Medulla oblongata (tissue), 1 donor: Measurements from ENCODE around the gene OXA1L.
A peak's percentile ranks its signal among the peaks of the same experiment; 100 is the strongest.
"Not testable (repeated sequence)": the region's sequence is repeated elsewhere in the genome, so short reads cannot be mapped to it uniquely, and the experiment has no call there.

ENCODE experiments used
- DNase-seq: peaks from one replicate; pipeline ENCODE4 v3.0.0-alpha.2; 2015; ENCODE audit errors: extremely low spot score

The OXA1L gene

DNA sequence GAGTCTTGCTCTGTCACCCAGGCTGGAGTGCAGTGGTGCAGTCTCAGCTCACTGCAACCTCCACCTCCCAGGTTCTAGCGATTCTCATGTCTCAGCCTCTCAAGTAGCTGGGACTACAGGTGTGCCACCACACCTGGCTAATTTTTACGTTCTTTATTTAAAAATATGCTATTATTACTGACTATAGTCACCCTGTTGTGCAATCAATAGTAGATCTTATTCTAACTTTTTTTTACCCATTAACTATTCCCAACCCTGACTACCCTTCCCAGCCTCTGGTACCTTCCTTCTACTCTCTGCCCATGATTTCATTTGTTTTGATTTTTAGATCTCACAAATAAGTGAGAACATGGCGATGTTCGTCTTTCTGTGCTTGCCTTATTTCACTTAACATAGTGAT is 2.5 kb downstream of the OXA1L start:
- DNase-seq = no peak

DNA sequence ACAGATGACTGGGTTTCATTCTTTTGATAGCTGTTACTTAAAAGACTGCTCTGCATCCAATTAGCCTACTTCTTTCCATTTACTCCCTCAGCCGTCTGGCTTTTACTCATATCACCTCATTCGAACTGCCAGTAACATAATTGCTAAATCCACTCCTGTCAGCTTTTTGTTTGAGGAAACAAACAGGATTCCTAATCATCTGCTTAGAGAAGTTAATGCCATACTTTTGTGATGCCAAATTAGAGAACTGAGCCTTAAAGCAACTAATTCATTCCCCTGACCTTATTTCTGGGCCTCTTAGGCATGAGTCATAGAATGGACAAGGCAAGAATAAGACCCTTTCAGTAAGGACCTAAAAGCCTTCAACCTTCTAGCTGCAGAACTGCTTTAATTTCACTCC is 2.9 kb downstream of the OXA1L start:
- DNase-seq = no peak

DNA sequence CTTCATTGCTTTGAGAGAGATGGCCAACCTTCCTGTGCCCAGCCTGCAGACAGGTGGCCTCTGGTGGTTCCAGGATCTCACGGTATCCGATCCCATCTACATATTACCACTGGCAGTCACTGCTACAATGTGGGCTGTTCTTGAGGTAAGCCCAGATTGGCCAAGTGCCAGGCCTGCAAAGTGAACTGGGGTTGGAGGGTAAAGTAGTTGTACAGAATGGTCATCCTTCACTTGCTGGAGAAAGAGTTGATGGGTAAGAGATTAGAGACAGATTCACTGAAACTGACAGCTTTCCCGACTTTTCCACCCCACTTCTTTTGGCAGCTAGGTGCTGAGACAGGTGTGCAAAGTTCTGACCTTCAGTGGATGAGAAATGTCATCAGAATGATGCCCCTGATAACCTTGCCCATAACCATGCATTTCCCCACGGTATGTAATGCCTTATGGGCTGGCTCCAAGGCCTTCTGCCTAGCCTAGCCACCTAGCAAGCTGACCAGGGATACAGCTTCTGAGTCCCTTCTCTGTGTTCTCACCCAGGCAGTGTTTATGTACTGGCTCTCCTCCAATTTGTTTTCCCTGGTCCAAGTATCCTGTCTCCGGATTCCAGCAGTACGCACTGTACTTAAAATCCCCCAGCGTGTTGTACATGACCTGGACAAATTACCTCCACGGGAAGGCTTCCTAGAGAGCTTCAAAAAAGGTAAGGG is 4.1 kb downstream of the OXA1L start:
- no peak for DNase-seq

DNA sequence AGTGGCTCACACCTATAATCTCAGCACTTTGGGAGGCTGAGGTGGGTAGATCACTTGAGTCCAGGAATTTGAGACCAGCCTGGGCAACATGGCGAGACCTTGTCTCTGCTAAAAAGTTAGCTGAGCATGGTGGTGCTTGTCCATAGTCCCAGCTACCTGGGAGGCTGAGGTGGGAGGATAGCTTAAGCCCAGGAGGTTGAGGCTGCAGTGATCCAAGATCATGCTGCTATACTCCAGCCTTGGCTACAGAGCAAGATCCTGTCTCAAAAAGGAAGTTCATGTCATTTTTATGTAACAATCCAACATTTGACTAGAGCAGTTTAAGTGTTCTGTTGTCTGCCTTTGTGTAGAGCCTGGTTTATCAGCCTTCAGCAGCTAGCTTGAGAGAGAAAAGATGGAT is 6.2 kb downstream of the OXA1L start:
- DNase-seq = no peak

DNA sequence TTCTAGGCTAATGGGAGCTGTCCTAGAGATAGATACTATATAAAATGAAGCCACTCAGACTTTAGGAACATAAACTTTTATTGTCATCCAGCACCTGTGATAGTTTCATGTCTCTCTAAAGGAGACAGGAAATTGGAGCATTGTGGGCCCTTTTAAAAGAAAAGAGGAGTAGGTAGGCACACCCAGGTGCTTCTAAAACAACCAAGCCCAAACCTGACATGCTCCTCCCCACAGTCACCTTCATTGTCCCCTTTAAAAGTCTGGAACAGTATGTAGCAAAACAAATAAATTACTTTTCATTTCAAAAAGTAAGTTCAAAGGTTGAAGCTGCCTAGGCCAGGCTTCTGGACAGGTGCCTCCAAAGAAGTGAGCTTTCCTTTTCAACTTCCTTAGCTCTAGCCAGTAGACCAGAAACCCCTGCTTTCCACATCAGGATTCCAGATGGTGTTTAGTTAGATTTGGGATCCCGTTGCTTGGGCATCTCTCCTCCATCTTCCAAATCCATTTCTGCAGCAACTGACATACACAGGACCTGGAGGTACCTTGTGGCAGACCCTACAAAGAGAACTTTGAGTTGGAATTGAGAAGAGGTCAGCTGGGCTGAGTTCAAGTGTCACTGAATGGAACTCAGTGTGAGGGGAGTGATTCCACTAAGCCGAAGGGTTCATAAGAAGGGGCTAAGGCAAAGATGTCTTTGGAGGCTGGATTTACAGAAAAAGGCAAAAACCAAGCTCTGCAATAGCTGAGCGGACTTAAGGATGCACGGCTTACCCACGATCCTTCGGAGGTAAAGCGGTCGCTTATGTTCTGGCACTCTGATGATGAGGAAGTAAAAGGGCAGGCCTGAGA is 6.9 kb downstream of the OXA1L start:
- no peak for DNase-seq

DNA sequence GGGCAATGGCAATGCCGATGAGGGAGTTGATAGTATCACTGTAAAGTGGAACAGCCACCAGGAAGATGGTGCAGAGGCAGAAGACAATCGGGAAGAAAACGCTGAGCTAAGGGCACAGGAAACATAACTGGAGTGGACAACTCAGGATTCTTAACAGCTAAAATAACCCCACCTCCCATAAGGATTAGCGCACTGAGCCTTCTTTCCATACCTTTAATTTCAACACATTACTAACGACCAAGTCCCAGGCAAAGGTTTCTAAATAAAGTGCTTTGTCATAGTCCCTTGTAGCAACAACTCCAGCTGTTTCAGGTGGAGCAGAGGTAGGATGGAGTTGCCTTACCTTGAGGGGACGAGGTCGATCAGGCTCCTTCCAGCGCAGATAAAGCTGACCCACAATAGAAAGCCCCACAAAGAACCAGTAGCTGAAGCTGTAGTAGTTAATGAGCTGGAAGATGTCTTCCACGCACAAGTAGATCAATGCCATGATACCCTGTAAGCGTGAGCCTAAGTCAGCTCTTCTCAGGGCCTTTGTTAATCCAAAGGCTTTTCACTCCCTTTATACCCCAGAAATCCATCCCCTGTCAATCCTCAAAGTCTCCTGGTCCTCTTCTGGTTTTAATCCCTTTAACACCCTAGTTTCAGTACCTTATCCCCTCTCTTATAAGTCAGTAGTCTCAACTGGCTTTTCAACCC is 7.7 kb downstream of the OXA1L start:
- DNase-seq = no peak

DNA sequence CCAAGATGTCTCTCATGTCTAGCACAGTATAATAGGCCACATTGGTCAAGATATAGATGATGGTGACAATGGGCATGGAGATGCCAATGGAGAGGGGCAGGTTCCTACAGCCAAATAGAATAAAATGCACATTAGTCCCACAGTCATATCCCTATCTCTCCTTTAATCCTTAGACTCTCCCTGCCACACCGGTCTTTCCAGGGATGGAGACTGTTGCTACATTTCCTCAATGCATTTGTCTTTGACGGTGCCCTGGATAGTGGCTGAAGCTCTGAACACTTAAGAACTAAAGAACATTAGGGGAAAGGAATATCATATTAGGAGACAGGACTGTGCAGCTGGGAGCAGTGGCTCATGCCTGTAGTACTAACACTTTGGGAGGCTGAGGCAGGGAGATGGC is 9.7 kb downstream of the OXA1L start:
- no peak for DNase-seq

DNA sequence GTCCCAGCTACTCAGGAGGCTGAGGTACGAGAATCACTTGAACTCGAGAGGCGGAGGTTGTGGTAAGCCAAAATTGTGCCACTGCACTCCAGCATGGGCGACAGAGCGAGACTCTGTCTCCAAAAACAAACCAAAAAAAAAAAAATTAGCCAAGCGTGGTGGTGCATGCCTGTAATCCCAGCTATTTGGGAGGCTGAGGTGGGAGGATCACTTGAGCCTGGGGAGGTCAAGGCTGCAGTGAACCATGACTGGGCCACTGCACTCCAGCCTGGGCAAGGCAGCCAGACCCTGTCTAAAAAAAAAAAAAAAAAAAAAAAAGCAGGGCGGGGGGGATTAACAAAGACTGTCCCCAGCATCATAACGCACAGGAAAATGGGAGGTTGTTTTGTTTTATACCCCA is 10.4 kb downstream of the OXA1L start:
- DNase-seq = not testable (repeated sequence)

DNA sequence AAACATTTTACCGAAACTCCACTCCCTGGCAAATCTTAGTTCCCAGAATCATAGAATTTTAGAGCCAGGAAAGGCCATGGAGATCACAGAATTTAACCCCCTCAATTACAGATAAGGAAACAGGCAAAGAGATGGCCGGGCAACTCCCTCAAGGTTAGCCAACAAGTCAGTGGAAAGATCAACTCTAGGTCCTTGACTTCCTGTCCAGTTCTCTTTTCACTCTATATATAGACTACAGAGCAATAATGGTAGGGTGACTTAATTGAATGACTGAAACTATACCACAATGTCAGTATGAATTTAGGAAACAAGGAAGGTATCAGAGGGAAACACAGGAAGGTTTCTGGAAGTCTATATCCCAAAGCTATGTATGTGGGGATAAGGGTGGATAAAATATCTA is 11.6 kb downstream of the OXA1L start:
- no peak for DNase-seq

DNA sequence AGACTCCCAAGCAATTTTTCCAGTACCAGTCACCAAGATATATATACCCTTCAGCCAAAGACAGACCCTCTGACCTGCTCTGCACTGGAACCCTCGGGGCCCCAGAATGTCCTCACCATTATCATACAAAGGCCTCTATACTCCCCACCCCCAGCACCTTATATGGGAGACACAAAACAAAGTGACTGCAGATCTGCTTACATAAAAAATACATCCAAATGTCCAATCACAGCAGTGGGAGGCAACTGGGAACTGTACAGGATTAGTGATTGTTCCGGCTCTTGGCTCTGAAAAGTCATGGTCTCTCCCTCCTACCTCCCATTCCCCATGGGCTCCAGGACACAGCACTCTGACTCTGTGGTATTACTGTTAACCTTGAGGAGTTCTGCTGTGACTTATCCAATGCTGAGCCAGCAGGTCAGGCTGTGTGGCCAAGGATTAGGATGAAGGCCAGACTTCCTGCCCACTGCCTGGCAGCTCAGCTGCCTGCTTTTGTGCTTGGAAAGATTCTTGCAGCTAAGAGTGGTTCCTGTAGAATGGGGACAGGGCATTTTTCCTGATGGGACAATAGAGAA is 13.7 kb downstream of the OXA1L start:
- peak; percentile 42 for DNase-seq

DNA sequence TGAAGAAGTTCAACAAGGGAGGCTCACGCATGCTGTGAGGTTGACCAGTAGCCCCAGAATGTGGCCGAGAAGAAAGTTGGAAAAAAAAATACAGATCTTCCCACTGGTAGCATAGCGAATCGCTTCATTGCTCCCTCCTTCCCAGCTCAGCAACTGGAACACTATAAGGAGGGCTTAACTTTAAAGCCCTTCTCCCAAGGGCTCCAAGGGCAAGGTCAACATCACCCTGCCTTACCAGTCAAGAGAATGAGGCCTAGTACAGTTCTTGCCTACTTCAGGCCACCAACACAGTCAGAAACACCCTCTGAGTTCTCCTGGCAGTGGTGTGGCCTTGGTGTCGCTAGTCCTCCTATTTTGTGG is 14.4 kb downstream of the OXA1L start:
- DNase-seq = no peak

DNA sequence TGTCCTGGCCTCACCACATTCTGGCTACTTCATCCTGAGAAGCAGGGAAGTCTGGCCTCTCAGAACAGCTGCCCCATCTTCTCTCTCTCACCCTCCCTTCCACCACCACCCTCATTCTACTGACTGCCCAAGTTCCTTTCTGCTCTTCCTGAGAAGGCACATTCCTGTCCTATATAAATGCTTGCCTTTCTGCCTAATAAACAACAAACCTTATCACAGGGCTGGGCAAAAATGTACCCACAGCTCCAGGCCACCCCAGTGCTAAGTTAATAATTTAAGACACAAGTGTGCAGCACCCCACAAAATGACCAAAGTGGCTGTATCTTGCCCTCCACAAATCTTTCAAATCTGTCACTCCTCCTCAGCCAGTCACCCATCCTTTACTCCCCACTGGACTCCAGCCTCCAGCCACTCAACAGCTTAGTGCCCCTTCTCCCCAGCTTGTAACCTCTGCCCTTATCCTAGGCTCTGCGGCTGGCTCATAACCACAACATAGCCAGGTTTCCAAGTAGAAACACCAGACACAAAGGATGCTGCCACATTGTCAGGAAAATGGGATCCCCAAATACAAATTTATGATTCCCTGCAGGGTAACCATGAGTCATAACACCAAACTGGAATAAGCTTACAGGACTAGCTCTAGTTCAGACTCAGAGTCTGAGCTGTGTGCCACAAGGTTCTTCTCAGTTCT is 15.0 kb downstream of the OXA1L start:
- no peak for DNase-seq

DNA sequence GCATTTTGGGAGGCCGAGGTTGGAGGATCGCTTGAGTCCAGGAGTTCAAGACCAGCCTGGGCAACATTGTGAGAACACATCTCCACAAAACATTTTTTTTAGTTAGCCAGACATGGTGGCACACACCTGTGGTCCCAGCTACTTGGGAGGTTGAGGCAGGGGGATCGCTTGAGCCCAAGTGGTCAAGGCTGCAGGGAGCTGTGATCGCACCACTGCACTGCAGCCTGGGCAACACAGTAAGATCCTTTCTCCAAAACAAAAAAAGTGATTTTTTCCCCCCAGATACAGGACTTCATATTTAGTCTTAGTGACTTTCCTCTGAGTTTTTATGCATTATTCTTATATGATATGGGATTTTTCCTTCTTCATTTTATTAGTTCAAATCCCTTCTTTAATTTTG is 20.2 kb downstream of the OXA1L start:
- no peak for DNase-seq

DNA sequence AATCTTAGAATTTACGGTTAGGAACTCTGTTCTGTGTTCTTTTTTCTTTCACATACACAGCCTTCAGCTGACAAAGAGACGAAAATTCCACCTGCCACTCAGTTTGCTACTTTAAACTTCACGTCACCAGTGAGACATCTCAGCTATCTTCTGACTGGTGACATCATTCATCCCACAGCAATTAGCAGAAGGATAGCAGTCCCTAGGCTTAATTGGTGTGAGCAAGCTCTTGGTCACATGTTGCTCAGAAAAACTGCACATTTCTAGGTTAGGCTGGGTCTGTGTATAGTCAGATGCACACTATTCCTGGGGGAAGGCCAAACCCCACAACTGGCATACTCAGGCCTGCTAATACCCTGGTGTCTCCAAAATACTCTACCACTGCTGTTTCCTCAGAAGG is 24.8 kb downstream of the OXA1L start:
- DNase-seq = no peak

DNA sequence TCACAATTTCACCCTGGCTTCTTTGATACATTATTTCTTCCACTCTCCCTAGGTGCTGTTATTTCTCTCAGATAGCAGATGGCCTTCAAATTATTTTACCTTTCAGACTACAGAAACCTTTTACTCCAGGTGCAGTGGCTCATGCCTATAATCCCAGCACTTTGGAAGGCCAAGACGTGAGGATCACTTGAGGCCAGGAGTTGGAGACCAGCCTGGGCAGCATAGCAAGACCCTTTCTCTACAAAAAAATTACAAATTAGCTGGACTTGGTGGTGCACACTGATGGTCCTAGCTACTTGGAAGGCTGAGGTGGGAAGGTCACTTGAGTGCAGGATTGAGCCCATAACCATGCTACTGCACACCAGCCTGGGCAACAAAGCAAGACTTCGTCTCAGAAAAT is 25.7 kb downstream of the OXA1L start:
- no peak for DNase-seq

DNA sequence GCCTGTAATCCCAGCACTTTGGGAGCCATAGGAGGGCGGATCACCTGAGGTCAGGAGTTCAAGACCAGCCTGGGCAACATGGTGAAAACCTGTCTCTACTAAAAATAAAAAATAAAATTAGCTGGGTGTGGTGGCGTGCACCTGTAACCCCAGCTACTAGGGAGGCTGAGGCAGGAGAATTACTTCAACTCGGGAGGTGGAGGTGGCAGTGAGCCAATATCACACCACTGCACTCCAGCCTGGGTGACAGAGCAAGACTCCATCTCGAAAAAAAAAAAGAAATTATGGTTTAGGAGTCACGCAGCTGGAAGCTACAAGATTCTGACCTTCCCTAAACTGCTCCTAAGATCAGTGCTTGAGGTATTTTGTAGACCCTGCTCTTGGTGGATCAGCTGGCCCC is 27.1 kb downstream of the OXA1L start:
- not testable (repeated sequence) for DNase-seq

DNA sequence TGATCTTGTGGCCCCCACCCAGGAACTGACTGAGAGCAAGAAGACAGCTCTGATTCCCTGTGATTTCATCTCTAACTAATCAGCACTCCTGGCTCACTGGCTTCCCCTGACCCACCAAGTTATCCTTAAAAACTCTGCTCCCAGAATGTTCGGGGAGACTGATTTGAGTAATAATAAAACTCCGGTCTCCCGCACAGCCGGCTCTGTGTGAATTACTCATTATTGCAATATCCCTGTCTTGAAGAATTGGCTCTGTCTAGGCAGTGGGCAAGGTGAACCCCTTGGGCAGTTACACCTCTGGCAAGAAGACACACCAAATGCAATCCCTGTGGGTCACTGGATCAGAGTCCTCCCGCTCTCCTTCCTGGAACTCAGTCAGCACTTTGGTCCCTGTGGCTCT is 27.5 kb downstream of the OXA1L start:
- no peak for DNase-seq

DNA sequence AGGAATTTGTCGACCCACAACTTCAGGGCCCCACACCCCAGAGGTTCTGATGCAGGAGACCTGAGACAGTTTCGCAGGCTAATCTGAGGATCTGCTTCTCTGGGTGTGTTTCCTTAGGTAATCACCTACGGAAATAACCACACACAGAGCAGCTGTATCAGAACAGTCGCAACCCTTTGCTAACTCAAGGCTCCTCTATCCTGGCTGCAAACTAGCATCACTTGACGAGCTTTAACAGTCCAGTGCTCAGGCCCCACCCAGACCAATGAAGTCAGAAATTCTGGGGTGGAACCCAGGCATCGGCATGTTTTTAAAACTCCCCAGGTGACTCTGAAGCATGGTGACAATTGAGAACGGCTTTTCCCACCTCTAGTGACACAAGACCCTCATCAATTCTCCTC is 28.1 kb downstream of the OXA1L start:
- DNase-seq = no peak

DNA sequence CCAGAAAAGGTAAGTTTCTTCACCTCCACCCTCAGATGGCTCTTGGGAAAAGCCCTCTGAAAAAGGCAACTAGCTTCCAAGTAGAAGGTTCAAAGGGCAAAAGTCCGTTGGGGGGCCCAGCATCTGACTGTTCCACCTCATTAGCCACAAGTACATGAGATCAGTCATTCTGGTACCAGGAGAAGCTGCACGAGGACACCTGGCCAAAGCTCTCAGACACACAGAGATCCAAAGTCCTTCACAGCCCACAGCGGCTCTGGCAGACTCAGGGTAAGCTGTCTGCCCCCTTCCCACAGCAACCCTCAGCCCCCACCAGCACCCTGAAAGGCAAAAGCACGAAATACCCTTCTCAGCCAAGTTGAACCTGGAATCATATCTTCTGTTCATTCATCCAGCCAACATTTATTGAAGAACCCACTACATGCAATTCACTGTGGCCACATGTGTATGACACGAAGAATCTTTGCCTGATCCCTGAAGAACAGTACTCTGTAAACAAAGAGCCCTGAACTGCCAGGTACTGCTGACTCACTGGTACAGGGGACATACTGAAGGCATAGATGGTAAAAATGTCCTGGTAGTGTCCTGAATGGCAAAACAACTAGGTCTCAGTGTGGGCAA is 29.7 kb downstream of the OXA1L start:
- DNase-seq = no peak

DNA sequence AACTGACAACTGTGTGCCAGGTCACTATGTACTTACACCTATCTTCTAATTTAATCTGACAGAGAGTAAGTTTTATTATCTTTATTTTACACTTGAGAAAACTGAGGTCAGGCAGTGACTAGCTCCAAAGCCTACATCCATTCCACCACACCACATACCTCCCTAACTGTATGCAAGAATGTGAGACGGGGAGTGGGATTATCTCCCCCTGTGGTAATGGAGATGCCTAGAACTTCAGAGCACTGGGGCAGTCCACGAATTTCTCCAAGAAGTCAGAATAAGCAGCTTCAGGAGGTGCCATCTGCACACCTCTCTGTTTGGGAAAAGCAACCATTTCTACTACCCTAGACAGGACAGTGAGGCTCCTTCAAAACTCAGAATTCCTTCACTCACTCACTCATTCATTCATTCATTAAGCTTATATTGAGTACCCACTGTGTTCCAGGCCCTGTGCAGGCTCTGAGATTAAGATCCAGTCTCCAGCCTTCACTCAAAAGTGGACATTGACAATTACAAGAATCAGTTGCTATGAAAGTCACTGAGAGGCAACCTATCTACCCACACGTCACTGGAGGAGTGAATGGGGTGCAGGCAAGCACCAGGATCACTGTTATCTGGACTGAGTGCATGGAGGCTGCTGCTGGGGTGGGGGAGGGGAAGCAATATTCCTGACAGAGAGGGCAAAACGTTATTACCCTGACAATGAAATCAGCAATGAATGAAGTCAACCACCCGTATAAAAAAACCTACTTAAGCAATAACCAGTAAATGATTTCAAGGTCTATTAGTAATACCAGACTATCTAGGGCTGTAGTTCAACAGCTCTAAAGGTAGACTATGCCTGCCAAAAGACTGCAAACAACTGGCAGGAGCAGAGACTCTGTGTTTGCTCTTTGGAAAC is 30.8 kb downstream of the OXA1L start:
- DNase-seq = no peak
